NCI-H345 treated with DMSO at 0.1 percent for 48 hours (cell line): ENCODE results near the gene PROK1.
A peak's percentile ranks its signal among the peaks of the same experiment; 100 is the strongest.
"Not testable (repeated sequence)": the region's sequence is repeated elsewhere in the genome, so short reads cannot be mapped to it uniquely, and the experiment has no call there.

Experiments
- DNase-seq: peaks from one replicate; lab custom pipeline; 2025; ENCODE audit not compliant: unreplicated experiment; lab: John Stamatoyannopoulos, UW

Gene PROK1

GRCh38 chr1:110450929-110451328, at the start of gene PROK1:
Gene PROK1 (plus strand): TSS chr1:110451149. CDS start chr1:110451217, 68 bp downstream.
- DNase-seq, result no peak

- DNase-seq, result no peak
Measured at GRCh38 chr1:110403805-110404204, 47.1 kb upstream of the PROK1 start.

GRCh38 chr1:110404401-110404800, 46.5 kb upstream of the PROK1 start:
- no peak for DNase-seq

- DNase-seq, result not testable (repeated sequence)
Measured at GRCh38 chr1:110406407-110406806, 44.5 kb upstream of the PROK1 start.

- peak; percentile 86 for DNase-seq
Measured at GRCh38 chr1:110407260-110408210, 43.4 kb upstream of the PROK1 start, which contains the start of gene LAMTOR5. Gene LAMTOR5 (minus strand): TSS chr1:110407694. CDS start chr1:110407620, 74 bp downstream.

- no peak for DNase-seq
Measured at GRCh38 chr1:110408488-110408887, 42.5 kb upstream of the PROK1 start.

GRCh38 chr1:110409316-110409715, 41.6 kb upstream of the PROK1 start:
- DNase-seq, result no peak

GRCh38 chr1:110411173-110411735, 39.7 kb upstream of the PROK1 start:
- no peak for DNase-seq

GRCh38 chr1:110412576-110412975, 38.4 kb upstream of the PROK1 start:
- peak; percentile 8 for DNase-seq

- not testable (repeated sequence) for DNase-seq
Measured at GRCh38 chr1:110413045-110413444, 37.9 kb upstream of the PROK1 start.

GRCh38 chr1:110418729-110419128, 32.2 kb upstream of the PROK1 start:
- DNase-seq, result no peak

- no peak for DNase-seq
Measured at GRCh38 chr1:110420023-110420662, 30.8 kb upstream of the PROK1 start.

GRCh38 chr1:110420874-110421793, 29.8 kb upstream of the PROK1 start:
- no peak for DNase-seq

- no peak for DNase-seq
Measured at GRCh38 chr1:110424699-110425611, 26.0 kb upstream of the PROK1 start.

GRCh38 chr1:110425612-110426152, 25.3 kb upstream of the PROK1 start:
- no peak for DNase-seq

GRCh38 chr1:110426854-110427253, 24.1 kb upstream of the PROK1 start:
- no peak for DNase-seq

- no peak for DNase-seq
Measured at GRCh38 chr1:110428946-110429345, 22.0 kb upstream of the PROK1 start.

GRCh38 chr1:110430366-110430765, 20.6 kb upstream of the PROK1 start:
- DNase-seq, result no peak

GRCh38 chr1:110430901-110431300, 20.0 kb upstream of the PROK1 start:
- no peak for DNase-seq
